ENCODE measurements around the gene PRG3. TPM values are rescaled to one million over a fixed set of nuclear protein-coding genes. Genes with fewer than 3 reads are reported as not detected.

Gene PRG3
- total and polyA plus RNA-seq, 9 of the 15 experiments (the other 6 are each of a cell fraction or from before 2014, with no cell fraction given): 0.18 to 0.55 (median 0.38) TPM; not detected in 6

- WGBS (ENCODE audit: insufficient coverage, low coverage, missing lambda C conversion rate): 21% methylated on average over 9 of the region's 11 CpGs
- 0 out of 2 replicates have a peak overlapping the region, but pooled peaks have one; percentile 24 for H3K4me2 ChIP-seq (ENCODE audit: insufficient read depth, low read length)
- no peak overlapping the region for H3K27ac ChIP-seq (ENCODE audit: extremely low read depth, low read depth, low read length)
- POLR2A ChIA-PET: interaction anchor here (0.5 to 0.7 kb wide), 6 partner anchors 18 to 387 kb away, joined by 3 to 4 read pairs (median 4); no protein-coding TSS in a partner anchor
- peaks cover 6 to 16% of the 10 kb centered on the region in 2 experiments; a peak in 4 of 5 replicates for H3K4me1 ChIP-seq (replicated peaks in 1 of 2; ENCODE audit: control insufficient read depth in 2 of 2, insufficient read depth in 2 of 2, low read length in 2 of 2)
- peak; percentile 96 for FAIRE-seq
- intact Hi-C loops (cut with micrococcal nuclease) (loop anchor here (1.0 to 10.0 kb wide), 6 partner anchors 112 to 1167 kb away; no protein-coding TSS in a partner anchor), in situ Hi-C loops (cut with MboI) (loop anchor here (10.0 kb wide), 2 partner anchors 179 to 1169 kb away; no protein-coding TSS in a partner anchor)
- ATAC-seq: peak; percentile 82
- no peaks in the 10 kb centered on the region; a peak in 1 of 5 replicates for H3K27me3 ChIP-seq (ENCODE audit: control insufficient read depth in 2 of 2, insufficient read depth in 2 of 2, low read length in 2 of 2)
- no peaks in the 10 kb centered on the region for H3K36me3 ChIP-seq (ENCODE audit: control insufficient read depth, insufficient read depth, low read length)
- no peaks in the 10 kb centered on the region for H4K20me1 ChIP-seq (replicated peaks; ENCODE audit: control insufficient read depth, insufficient read depth, low read length)
- no peaks in the 10 kb centered on the region for H3K9me3 ChIP-seq (replicated peaks; ENCODE audit: control insufficient read depth, insufficient read depth, low read depth, low read length)
- H3K9ac ChIP-seq (ENCODE audit: insufficient read depth in 1 of 2, low read depth in 2 of 2, low read length in 2 of 2): peak overlapping the region in 1 of 2 experiments; percentile 26; a peak in 1 of 4 replicates
- no TSS peak for BruUV-seq (replicated peaks)
- no peaks in the 10 kb centered on the region for H3K79me2 ChIP-seq (ENCODE audit: control insufficient read depth, insufficient read depth, low read length)
- H3K9me1 ChIP-seq (ENCODE audit: control insufficient read depth, insufficient read depth, low read length): no peaks in the 10 kb centered on the region
- no peak overlapping the region for H3K4me3 ChIP-seq
- CTCF ChIA-PET (ENCODE audit: low intra/inter-chr PET ratio): interaction anchor here (0.6 to 1.8 kb wide), 7 partner anchors 112 to 714 kb away, joined by 3 to 7 read pairs (median 4); no protein-coding TSS in a partner anchor
- peak overlapping the region; percentile 92 for H2AFZ ChIP-seq (ENCODE audit: low read depth, low read length)
- DNase-seq (ENCODE audit: extremely low read depth in 1 of 4, low spot score in 3 of 4): peak; percentile 78 to 87 (median 84)
- no peak for TF ChIP-seq ESRRB (CRISPR knock-in tag; IDR thresholded peaks at IDR 0.05; ENCODE audit: borderline replicate concordance)
- TF ChIP-seq, protein P1, sequence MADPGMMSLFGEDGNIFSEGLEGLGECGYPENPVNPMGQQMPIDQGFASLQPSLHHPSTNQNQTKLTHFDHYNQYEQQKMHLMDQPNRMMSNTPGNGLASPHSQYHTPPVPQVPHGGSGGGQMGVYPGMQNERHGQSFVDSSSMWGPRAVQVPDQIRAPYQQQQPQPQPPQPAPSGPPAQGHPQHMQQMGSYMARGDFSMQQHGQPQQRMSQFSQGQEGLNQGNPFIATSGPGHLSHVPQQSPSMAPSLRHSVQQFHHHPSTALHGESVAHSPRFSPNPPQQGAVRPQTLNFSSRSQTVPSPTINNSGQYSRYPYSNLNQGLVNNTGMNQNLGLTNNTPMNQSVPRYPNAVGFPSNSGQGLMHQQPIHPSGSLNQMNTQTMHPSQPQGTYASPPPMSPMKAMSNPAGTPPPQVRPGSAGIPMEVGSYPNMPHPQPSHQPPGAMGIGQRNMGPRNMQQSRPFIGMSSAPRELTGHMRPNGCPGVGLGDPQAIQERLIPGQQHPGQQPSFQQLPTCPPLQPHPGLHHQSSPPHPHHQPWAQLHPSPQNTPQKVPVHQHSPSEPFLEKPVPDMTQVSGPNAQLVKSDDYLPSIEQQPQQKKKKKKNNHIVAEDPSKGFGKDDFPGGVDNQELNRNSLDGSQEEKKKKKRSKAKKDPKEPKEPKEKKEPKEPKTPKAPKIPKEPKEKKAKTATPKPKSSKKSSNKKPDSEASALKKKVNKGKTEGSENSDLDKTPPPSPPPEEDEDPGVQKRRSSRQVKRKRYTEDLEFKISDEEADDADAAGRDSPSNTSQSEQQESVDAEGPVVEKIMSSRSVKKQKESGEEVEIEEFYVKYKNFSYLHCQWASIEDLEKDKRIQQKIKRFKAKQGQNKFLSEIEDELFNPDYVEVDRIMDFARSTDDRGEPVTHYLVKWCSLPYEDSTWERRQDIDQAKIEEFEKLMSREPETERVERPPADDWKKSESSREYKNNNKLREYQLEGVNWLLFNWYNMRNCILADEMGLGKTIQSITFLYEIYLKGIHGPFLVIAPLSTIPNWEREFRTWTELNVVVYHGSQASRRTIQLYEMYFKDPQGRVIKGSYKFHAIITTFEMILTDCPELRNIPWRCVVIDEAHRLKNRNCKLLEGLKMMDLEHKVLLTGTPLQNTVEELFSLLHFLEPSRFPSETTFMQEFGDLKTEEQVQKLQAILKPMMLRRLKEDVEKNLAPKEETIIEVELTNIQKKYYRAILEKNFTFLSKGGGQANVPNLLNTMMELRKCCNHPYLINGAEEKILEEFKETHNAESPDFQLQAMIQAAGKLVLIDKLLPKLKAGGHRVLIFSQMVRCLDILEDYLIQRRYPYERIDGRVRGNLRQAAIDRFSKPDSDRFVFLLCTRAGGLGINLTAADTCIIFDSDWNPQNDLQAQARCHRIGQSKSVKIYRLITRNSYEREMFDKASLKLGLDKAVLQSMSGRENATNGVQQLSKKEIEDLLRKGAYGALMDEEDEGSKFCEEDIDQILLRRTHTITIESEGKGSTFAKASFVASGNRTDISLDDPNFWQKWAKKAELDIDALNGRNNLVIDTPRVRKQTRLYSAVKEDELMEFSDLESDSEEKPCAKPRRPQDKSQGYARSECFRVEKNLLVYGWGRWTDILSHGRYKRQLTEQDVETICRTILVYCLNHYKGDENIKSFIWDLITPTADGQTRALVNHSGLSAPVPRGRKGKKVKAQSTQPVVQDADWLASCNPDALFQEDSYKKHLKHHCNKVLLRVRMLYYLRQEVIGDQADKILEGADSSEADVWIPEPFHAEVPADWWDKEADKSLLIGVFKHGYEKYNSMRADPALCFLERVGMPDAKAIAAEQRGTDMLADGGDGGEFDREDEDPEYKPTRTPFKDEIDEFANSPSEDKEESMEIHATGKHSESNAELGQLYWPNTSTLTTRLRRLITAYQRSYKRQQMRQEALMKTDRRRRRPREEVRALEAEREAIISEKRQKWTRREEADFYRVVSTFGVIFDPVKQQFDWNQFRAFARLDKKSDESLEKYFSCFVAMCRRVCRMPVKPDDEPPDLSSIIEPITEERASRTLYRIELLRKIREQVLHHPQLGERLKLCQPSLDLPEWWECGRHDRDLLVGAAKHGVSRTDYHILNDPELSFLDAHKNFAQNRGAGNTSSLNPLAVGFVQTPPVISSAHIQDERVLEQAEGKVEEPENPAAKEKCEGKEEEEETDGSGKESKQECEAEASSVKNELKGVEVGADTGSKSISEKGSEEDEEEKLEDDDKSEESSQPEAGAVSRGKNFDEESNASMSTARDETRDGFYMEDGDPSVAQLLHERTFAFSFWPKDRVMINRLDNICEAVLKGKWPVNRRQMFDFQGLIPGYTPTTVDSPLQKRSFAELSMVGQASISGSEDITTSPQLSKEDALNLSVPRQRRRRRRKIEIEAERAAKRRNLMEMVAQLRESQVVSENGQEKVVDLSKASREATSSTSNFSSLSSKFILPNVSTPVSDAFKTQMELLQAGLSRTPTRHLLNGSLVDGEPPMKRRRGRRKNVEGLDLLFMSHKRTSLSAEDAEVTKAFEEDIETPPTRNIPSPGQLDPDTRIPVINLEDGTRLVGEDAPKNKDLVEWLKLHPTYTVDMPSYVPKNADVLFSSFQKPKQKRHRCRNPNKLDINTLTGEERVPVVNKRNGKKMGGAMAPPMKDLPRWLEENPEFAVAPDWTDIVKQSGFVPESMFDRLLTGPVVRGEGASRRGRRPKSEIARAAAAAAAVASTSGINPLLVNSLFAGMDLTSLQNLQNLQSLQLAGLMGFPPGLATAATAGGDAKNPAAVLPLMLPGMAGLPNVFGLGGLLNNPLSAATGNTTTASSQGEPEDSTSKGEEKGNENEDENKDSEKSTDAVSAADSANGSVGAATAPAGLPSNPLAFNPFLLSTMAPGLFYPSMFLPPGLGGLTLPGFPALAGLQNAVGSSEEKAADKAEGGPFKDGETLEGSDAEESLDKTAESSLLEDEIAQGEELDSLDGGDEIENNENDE (IDR thresholded peaks at IDR 0.05; ENCODE audit: low read depth, low read length): no peak
- TF ChIP-seq ZFP30 (CRISPR knock-in tag; IDR thresholded peaks at IDR 0.05; ENCODE audit: borderline replicate concordance): no peak
- TF ChIP-seq MCM3 (IDR thresholded peaks at IDR 0.05): no peak
- TF ChIP-seq ZNF586 (CRISPR knock-in tag; conservative IDR thresholded peaks at IDR 0.05): no peak
- TF ChIP-seq, protein P2, sequence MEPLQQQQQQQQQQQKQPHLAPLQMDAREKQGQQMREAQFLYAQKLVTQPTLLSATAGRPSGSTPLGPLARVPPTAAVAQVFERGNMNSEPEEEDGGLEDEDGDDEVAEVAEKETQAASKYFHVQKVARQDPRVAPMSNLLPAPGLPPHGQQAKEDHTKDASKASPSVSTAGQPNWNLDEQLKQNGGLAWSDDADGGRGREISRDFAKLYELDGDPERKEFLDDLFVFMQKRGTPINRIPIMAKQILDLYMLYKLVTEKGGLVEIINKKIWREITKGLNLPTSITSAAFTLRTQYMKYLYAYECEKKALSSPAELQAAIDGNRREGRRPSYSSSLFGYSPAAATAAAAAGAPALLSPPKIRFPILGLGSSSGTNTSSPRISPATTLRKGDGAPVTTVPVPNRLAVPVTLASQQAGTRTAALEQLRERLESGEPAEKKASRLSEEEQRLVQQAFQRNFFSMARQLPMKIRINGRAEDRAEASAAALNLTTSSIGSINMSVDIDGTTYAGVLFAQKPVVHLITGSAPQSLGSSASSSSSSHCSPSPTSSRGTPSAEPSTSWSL (CRISPR knock-in tag; IDR thresholded peaks at IDR 0.05; ENCODE audit: borderline replicate concordance): no peak
- no peak for TF ChIP-seq NRF1 (conservative IDR thresholded peaks at IDR 0.05 in 1 of 2, IDR thresholded peaks at IDR 0.05 in 1 of 2)
- TF ChIP-seq ZNF445 (CRISPR knock-in tag; IDR thresholded peaks at IDR 0.05; ENCODE audit: low read depth): no peak
These were observed 35.3 kb downstream of the PRG3 start for GRCh38 chr11:57345555-57346211.

All from K562 (cell line).